ENCODE measurements around the gene MOB4.
A peak's percentile ranks its signal among the peaks of the same experiment; 100 is the strongest.
"Not testable (repeated sequence)": the region's sequence is repeated elsewhere in the genome, so short reads cannot be mapped to it uniquely, and the experiment has no call there.

Gene MOB4

GRCh38 chr2:197556456-197556855 lies 40.6 kb downstream of the MOB4 start:
- H3K27ac ChIP-seq (ENCODE audit: low read depth, low read length) = no peak overlapping the region
- H3K27me3 ChIP-seq (ENCODE audit: control insufficient read depth, insufficient read depth, low read length) = no peaks in the 10 kb centered on the region
- H3K9me3 ChIP-seq (ENCODE audit: control insufficient read depth, insufficient read depth, low read length) = no peaks in the 10 kb centered on the region
- no peaks in the 10 kb centered on the region for H3K4me1 ChIP-seq (ENCODE audit: control insufficient read depth, insufficient read depth, low read length)
- no peak overlapping the region for H3K9ac ChIP-seq (ENCODE audit: low read depth, low read length)
- peaks cover 34% of the 10 kb centered on the region for H3K36me3 ChIP-seq (ENCODE audit: control insufficient read depth, insufficient read depth, low read length)
- no peak overlapping the region for H3K4me3 ChIP-seq (ENCODE audit: low read depth, low read length)

GRCh38 chr2:197558393-197558792 lies 42.5 kb downstream of the MOB4 start:
- peaks cover 16% of the 10 kb centered on the region for H3K36me3 ChIP-seq (ENCODE audit: control insufficient read depth, insufficient read depth, low read length)
- H3K4me1 ChIP-seq (ENCODE audit: control insufficient read depth, insufficient read depth, low read length) = no peaks in the 10 kb centered on the region
- no peak overlapping the region for H3K9ac ChIP-seq (ENCODE audit: low read depth, low read length)
- H3K27ac ChIP-seq (ENCODE audit: low read depth, low read length) = no peak overlapping the region
- H3K4me3 ChIP-seq (ENCODE audit: low read depth, low read length) = no peak overlapping the region
- no peaks in the 10 kb centered on the region for H3K9me3 ChIP-seq (ENCODE audit: control insufficient read depth, insufficient read depth, low read length)
- H3K27me3 ChIP-seq (ENCODE audit: control insufficient read depth, insufficient read depth, low read length) = no peaks in the 10 kb centered on the region

GRCh38 chr2:197559681-197560080 lies 43.8 kb downstream of the MOB4 start:
- Histone ChIP-seq H3K36me3 (ENCODE audit: control insufficient read depth, insufficient read depth, low read length) (peaks cover 9% of the 10 kb centered on the region; the same call in 1 of the 2 replicates), H3K9me3 (ENCODE audit: control insufficient read depth, insufficient read depth, low read length) (no peaks in the 10 kb centered on the region), H3K4me3 (ENCODE audit: low read depth, low read length) (no peak overlapping the region), H3K27ac (ENCODE audit: low read depth, low read length) (no peak overlapping the region), H3K9ac (ENCODE audit: low read depth, low read length) (no peak overlapping the region), H3K27me3 (ENCODE audit: control insufficient read depth, insufficient read depth, low read length) (no peaks in the 10 kb centered on the region), H3K4me1 (ENCODE audit: control insufficient read depth, insufficient read depth, low read length) (no peaks in the 10 kb centered on the region)

- H3K4me1 ChIP-seq (ENCODE audit: control insufficient read depth, insufficient read depth, low read length) = no peaks in the 10 kb centered on the region
- H3K27ac ChIP-seq (ENCODE audit: low read depth, low read length) = no peak overlapping the region
- no peak overlapping the region for H3K4me3 ChIP-seq (ENCODE audit: low read depth, low read length)
- no peak overlapping the region for H3K9ac ChIP-seq (ENCODE audit: low read depth, low read length)
- H3K9me3 ChIP-seq (ENCODE audit: control insufficient read depth, insufficient read depth, low read length) = no peaks in the 10 kb centered on the region
- H3K36me3 ChIP-seq (ENCODE audit: control insufficient read depth, insufficient read depth, low read length) = peaks cover 7% of the 10 kb centered on the region; the same call in 1 of the 2 replicates
- H3K27me3 ChIP-seq (ENCODE audit: control insufficient read depth, insufficient read depth, low read length) = no peaks in the 10 kb centered on the region
Observed at GRCh38 chr2:197560146-197560665, 44.3 kb downstream of the MOB4 start.

GRCh38 chr2:197571627-197572271 lies 55.9 kb downstream of the MOB4 start:
- no peak overlapping the region for H3K4me3 ChIP-seq (ENCODE audit: low read depth, low read length)
- H3K36me3 ChIP-seq (ENCODE audit: control insufficient read depth, insufficient read depth, low read length) = peaks cover 8% of the 10 kb centered on the region; the same call in 1 of the 2 replicates
- no peak overlapping the region for H3K27ac ChIP-seq (ENCODE audit: low read depth, low read length)
- no peak overlapping the region for H3K9ac ChIP-seq (ENCODE audit: low read depth, low read length)
- H3K9me3 ChIP-seq (ENCODE audit: control insufficient read depth, insufficient read depth, low read length) = peaks cover 33% of the 10 kb centered on the region
- H3K4me1 ChIP-seq (ENCODE audit: control insufficient read depth, insufficient read depth, low read length) = peaks cover 5% of the 10 kb centered on the region; the same call in 1 of the 2 replicates
- no peaks in the 10 kb centered on the region for H3K27me3 ChIP-seq (ENCODE audit: control insufficient read depth, insufficient read depth, low read length)

- peaks cover 8% of the 10 kb centered on the region; the same call in 1 of the 2 replicates for H3K36me3 ChIP-seq (ENCODE audit: control insufficient read depth, insufficient read depth, low read length)
- no peaks in the 10 kb centered on the region for H3K27me3 ChIP-seq (ENCODE audit: control insufficient read depth, insufficient read depth, low read length)
- H3K27ac ChIP-seq (ENCODE audit: low read depth, low read length) = no peak overlapping the region
- peaks cover 23% of the 10 kb centered on the region for H3K4me1 ChIP-seq (ENCODE audit: control insufficient read depth, insufficient read depth, low read length)
- H3K9ac ChIP-seq (ENCODE audit: low read depth, low read length) = no peak overlapping the region
- no peak overlapping the region for H3K4me3 ChIP-seq (ENCODE audit: low read depth, low read length)
- peaks cover 33% of the 10 kb centered on the region for H3K9me3 ChIP-seq (ENCODE audit: control insufficient read depth, insufficient read depth, low read length)
Observed at GRCh38 chr2:197573608-197574007, 57.7 kb downstream of the MOB4 start.

GRCh38 chr2:197575987-197576386 lies 60.1 kb downstream of the MOB4 start:
- H3K9me3 ChIP-seq (ENCODE audit: control insufficient read depth, insufficient read depth, low read length) = peaks cover 33% of the 10 kb centered on the region
- no peak overlapping the region for H3K27ac ChIP-seq (ENCODE audit: low read depth, low read length)
- H3K36me3 ChIP-seq (ENCODE audit: control insufficient read depth, insufficient read depth, low read length) = peaks cover 8% of the 10 kb centered on the region; the same call in 1 of the 2 replicates
- peaks cover 23% of the 10 kb centered on the region for H3K4me1 ChIP-seq (ENCODE audit: control insufficient read depth, insufficient read depth, low read length)
- H3K4me3 ChIP-seq (ENCODE audit: low read depth, low read length) = no peak overlapping the region
- H3K9ac ChIP-seq (ENCODE audit: low read depth, low read length) = no peak overlapping the region
- H3K27me3 ChIP-seq (ENCODE audit: control insufficient read depth, insufficient read depth, low read length) = no peaks in the 10 kb centered on the region

- Histone ChIP-seq H3K27me3 (ENCODE audit: control insufficient read depth, insufficient read depth, low read length) (no peaks in the 10 kb centered on the region), H3K9me3 (ENCODE audit: control insufficient read depth, insufficient read depth, low read length) (peaks cover 33% of the 10 kb centered on the region), H3K9ac (ENCODE audit: low read depth, low read length) (no peak overlapping the region), H3K4me3 (ENCODE audit: low read depth, low read length) (no peak overlapping the region), H3K36me3 (ENCODE audit: control insufficient read depth, insufficient read depth, low read length) (peaks cover 8% of the 10 kb centered on the region; the same call in 1 of the 2 replicates), H3K4me1 (ENCODE audit: control insufficient read depth, insufficient read depth, low read length) (peaks cover 23% of the 10 kb centered on the region), H3K27ac (ENCODE audit: low read depth, low read length) (no peak overlapping the region)
Observed at GRCh38 chr2:197576631-197577030, 60.8 kb downstream of the MOB4 start.

GRCh38 chr2:197577446-197577845 lies 61.6 kb downstream of the MOB4 start:
- Histone ChIP-seq H3K9ac (ENCODE audit: low read depth, low read length) (no peak overlapping the region), H3K4me3 (ENCODE audit: low read depth, low read length) (no peak overlapping the region), H3K36me3 (ENCODE audit: control insufficient read depth, insufficient read depth, low read length) (0 out of 2 replicates have a peak, but pooled peaks cover 3% of the 10 kb centered on the region), H3K4me1 (ENCODE audit: control insufficient read depth, insufficient read depth, low read length) (peaks cover 23% of the 10 kb centered on the region), H3K27me3 (ENCODE audit: control insufficient read depth, insufficient read depth, low read length) (no peaks in the 10 kb centered on the region), H3K27ac (ENCODE audit: low read depth, low read length) (peak overlapping the region; percentile 74), H3K9me3 (ENCODE audit: control insufficient read depth, insufficient read depth, low read length) (peaks cover 27% of the 10 kb centered on the region)

GRCh38 chr2:197578294-197578693 lies 62.4 kb downstream of the MOB4 start:
- not testable (repeated sequence) for H3K36me3 ChIP-seq (ENCODE audit: control insufficient read depth, insufficient read depth, low read length); H3K27me3 ChIP-seq (ENCODE audit: control insufficient read depth, insufficient read depth, low read length); H3K4me3 ChIP-seq (ENCODE audit: low read depth, low read length)
- peak overlapping the region; percentile 74 for H3K27ac ChIP-seq (ENCODE audit: low read depth, low read length)
- H3K9ac ChIP-seq (ENCODE audit: low read depth, low read length) = peak overlapping the region; percentile 21; the same call in 1 of the 2 replicates
- peaks cover 23% of the 10 kb centered on the region for H3K4me1 ChIP-seq (ENCODE audit: control insufficient read depth, insufficient read depth, low read length)
- peaks cover 20% of the 10 kb centered on the region for H3K9me3 ChIP-seq (ENCODE audit: control insufficient read depth, insufficient read depth, low read length)

GRCh38 chr2:197580166-197580565 lies 64.3 kb downstream of the MOB4 start:
- not testable (repeated sequence) for H3K9ac ChIP-seq (ENCODE audit: low read depth, low read length); H3K9me3 ChIP-seq (ENCODE audit: control insufficient read depth, insufficient read depth, low read length); H3K4me3 ChIP-seq (ENCODE audit: low read depth, low read length); H3K27me3 ChIP-seq (ENCODE audit: control insufficient read depth, insufficient read depth, low read length); H3K27ac ChIP-seq (ENCODE audit: low read depth, low read length); H3K36me3 ChIP-seq (ENCODE audit: control insufficient read depth, insufficient read depth, low read length)
- H3K4me1 ChIP-seq (ENCODE audit: control insufficient read depth, insufficient read depth, low read length) = peaks cover 23% of the 10 kb centered on the region
